ENCODE measurements around the gene MGMT. TPM values are rescaled to one million over a fixed set of nuclear protein-coding genes. Genes with fewer than 3 reads are reported as not detected.

MGMT gene
- total and polyA plus RNA-seq, 9 of the 15 experiments (the other 6 are each of a cell fraction or from before 2014, with no cell fraction given) = 0.03 to 0.29 (median 0.11) TPM; not detected in 4

DNA sequence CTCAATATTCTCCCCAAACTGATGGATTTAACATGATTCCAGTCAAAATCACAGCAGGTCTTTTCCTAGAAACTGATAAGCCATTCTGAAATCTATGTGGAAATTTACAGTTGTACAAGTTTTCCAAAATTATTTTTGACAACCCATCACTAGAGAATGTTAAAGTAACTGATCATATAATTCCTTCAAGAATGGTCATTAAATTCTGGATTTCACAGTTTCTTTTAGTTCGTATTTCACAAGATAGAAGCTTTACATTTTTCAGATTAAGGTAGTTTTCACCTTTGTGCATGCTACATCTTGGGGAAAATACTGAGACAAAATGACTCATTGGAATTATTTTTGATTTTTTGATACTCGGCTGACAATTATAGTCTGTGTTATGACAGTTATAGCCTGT is 174.3 kb downstream of the MGMT start:
- no peak for ATAC-seq
- H3K9me3 ChIP-seq (replicated peaks; ENCODE audit: control insufficient read depth, insufficient read depth, low read depth, low read length) = no peaks in the 10 kb centered on the region
- H3K27me3 ChIP-seq (ENCODE audit: control insufficient read depth in 2 of 2, insufficient read depth in 2 of 2, low read length in 2 of 2) = peaks cover 0 to 23% of the 10 kb centered on the region in 2 experiments; a peak in 2 of 5 replicates
- H3K4me3 ChIP-seq = no peak overlapping the region
- H4K20me1 ChIP-seq (replicated peaks; ENCODE audit: control insufficient read depth, insufficient read depth, low read length) = no peaks in the 10 kb centered on the region
- no peak overlapping the region for H3K4me2 ChIP-seq (ENCODE audit: insufficient read depth, low read length)
- H3K9me1 ChIP-seq (ENCODE audit: control insufficient read depth, insufficient read depth, low read length) = no peaks in the 10 kb centered on the region
- no TSS peak for BruUV-seq (replicated peaks)
- WGBS (ENCODE audit: insufficient coverage, low coverage, missing lambda C conversion rate) = 0% methylated on average over 2 of the region's 2 CpGs
- FAIRE-seq = no peak
- H3K9ac ChIP-seq (ENCODE audit: insufficient read depth in 1 of 2, low read depth in 2 of 2, low read length in 2 of 2) = no peak overlapping the region
- CTCF ChIA-PET (ENCODE audit: low intra/inter-chr PET ratio) = no interaction called here
- no peaks in the 10 kb centered on the region for H3K79me2 ChIP-seq (ENCODE audit: control insufficient read depth, insufficient read depth, low read length)
- in situ Hi-C loops (cut with MboI) = no loop called here
- intact Hi-C loops (cut with micrococcal nuclease) = no loop called here
- DNase-seq (ENCODE audit: extremely low read depth in 1 of 4, low spot score in 3 of 4) = no peak
- no peaks in the 10 kb centered on the region for H3K4me1 ChIP-seq (replicated peaks in 1 of 2; ENCODE audit: control insufficient read depth in 2 of 2, insufficient read depth in 2 of 2, low read length in 2 of 2)
- H3K36me3 ChIP-seq (ENCODE audit: control insufficient read depth, insufficient read depth, low read length) = no peaks in the 10 kb centered on the region
- POLR2A ChIA-PET = no interaction called here
- H2AFZ ChIP-seq (ENCODE audit: low read depth, low read length) = no peak overlapping the region
- no peak overlapping the region for H3K27ac ChIP-seq (ENCODE audit: extremely low read depth, low read depth, low read length)
- no peak for TF ChIP-seq CEBPG (CRISPR knock-in tag; IDR thresholded peaks at IDR 0.05)
- no peak for TF ChIP-seq CEBPG (tag; conservative IDR thresholded peaks at IDR 0.05 in 1 of 2, IDR thresholded peaks at IDR 0.05 in 1 of 2)
- TF ChIP-seq POLR3G (IDR thresholded peaks at IDR 0.05; ENCODE audit: extremely low read depth, insufficient read length, insufficient replicate concordance) = no peak
- TF ChIP-seq, protein P1, sequence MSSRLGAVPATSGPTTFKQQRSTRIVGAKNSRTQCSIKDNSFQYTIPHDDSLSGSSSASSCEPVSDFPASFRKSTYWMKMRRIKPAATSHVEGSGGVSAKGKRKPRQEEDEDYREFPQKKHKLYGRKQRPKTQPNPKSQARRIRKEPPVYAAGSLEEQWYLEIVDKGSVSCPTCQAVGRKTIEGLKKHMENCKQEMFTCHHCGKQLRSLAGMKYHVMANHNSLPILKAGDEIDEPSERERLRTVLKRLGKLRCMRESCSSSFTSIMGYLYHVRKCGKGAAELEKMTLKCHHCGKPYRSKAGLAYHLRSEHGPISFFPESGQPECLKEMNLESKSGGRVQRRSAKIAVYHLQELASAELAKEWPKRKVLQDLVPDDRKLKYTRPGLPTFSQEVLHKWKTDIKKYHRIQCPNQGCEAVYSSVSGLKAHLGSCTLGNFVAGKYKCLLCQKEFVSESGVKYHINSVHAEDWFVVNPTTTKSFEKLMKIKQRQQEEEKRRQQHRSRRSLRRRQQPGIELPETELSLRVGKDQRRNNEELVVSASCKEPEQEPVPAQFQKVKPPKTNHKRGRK (tag; IDR thresholded peaks at IDR 0.05) = no peak
- TF ChIP-seq XRCC4 (IDR thresholded peaks at IDR 0.05; ENCODE audit: extremely low read depth, insufficient read depth, insufficient read length) = no peak
- TF ChIP-seq PHF21A (IDR thresholded peaks at IDR 0.05; ENCODE audit: borderline replicate concordance, low read depth) = no peak
- TF ChIP-seq, protein P2, sequence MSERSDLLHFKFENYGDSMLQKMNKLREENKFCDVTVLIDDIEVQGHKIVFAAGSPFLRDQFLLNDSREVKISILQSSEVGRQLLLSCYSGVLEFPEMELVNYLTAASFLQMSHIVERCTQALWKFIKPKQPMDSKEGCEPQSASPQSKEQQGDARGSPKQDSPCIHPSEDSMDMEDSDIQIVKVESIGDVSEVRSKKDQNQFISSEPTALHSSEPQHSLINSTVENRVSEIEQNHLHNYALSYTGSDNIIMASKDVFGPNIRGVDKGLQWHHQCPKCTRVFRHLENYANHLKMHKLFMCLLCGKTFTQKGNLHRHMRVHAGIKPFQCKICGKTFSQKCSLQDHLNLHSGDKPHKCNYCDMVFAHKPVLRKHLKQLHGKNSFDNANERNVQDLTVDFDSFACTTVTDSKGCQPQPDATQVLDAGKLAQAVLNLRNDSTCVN (CRISPR knock-in tag; IDR thresholded peaks at IDR 0.05) = no peak
- TF ChIP-seq, protein P3, sequence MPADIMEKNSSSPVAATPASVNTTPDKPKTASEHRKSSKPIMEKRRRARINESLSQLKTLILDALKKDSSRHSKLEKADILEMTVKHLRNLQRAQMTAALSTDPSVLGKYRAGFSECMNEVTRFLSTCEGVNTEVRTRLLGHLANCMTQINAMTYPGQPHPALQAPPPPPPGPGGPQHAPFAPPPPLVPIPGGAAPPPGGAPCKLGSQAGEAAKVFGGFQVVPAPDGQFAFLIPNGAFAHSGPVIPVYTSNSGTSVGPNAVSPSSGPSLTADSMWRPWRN (IDR thresholded peaks at IDR 0.05; ENCODE audit: low read depth) = no peak
- TF ChIP-seq, protein P4, sequence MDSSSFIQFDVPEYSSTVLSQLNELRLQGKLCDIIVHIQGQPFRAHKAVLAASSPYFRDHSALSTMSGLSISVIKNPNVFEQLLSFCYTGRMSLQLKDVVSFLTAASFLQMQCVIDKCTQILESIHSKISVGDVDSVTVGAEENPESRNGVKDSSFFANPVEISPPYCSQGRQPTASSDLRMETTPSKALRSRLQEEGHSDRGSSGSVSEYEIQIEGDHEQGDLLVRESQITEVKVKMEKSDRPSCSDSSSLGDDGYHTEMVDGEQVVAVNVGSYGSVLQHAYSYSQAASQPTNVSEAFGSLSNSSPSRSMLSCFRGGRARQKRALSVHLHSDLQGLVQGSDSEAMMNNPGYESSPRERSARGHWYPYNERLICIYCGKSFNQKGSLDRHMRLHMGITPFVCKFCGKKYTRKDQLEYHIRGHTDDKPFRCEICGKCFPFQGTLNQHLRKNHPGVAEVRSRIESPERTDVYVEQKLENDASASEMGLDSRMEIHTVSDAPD (CRISPR knock-in tag; IDR thresholded peaks at IDR 0.05) = no peak

Data from K562 (cell line).